ENCODE data around the gene PLGLB1.
"Not testable (repeated sequence)": the region's sequence is repeated elsewhere in the genome, so short reads cannot be mapped to it uniquely, and the experiment has no call there.

Gene PLGLB1

DNA sequence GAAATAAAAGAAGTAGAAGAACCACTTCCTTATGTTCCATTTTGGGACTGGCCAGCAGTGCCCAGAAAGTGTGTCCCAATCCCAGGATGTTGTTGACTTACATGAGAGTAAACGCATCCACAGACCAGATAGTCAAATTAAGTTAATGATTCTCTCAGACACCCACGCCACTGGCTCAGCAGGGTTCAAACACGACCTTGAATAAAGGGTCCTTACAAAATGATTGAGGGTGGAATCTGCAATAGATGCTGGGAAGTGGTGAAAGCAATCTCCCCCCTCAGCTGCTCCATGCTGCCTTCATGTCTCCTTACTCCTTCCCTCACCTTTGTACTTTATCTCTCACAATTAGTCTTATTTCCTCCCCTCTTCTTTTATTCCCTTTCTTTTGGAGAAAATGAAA is at the start of gene PLGLB1:
TSS of gene PLGLB1 (minus strand) at position 101 of the 400 bp plus-strand sequence. CDS start at position 40, 61 bp downstream.
- not testable (repeated sequence) for DNase-seq (ENCODE audit: low read depth in 2 of 2)

DNA sequence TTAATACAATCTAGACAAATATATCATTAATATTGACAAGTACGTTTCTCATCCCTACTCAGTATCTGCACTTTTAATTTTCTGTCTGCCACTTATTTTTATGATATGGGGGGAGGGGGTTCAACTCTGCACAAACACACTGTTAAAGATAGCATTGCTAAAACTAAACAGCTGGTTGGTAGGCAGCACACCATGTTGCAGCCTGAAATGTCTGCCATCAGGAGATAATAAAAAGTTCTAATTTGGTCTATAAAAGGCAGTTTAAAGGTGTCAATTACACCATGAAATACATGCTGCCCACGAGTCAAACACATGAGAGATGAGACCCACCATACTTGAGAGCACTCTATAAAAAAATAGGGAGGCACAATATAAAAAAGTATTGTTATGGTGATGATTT is 42.7 kb upstream of the PLGLB1 start:
- DNase-seq (ENCODE audit: low read depth in 2 of 2), result not testable (repeated sequence)

DNA sequence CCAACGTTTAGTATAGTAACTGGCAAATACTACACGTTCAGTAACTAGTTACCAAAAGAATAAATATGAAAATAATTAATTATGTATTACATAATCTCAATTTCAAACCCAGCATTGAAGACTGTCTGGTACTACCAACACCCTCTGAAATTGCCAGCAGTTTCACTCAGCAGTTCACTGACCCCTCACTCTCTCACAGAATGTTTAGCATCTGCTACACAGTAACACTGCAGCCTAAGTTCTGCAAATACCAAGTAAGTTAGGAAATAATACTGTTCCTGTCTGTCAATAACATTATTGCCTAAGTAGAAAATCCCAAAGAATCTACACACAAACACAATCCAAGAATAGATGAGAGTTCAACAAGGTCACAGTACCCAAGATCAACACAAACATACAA is 41.8 kb upstream of the PLGLB1 start:
- DNase-seq (ENCODE audit: low read depth in 2 of 2), result not testable (repeated sequence)

DNA sequence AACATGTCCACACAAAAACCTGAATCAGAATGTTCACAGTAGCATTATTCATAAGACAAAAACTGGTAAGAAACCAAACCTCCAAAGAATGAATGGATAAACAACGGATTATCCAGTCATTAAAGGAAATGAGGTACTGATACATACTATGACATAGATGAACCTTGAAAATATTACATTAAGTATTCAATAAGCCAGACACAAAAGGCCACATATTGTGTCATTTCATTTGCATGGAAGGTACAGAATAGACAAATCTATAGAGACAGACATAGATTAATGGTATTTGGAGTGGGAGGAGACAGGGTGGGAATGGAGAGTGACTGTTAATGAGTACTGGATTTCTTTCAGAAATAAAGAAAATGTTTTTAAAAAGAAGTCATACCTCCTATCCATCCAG is 39.9 kb upstream of the PLGLB1 start:
- DNase-seq (ENCODE audit: low read depth in 2 of 2), result not testable (repeated sequence)

DNA sequence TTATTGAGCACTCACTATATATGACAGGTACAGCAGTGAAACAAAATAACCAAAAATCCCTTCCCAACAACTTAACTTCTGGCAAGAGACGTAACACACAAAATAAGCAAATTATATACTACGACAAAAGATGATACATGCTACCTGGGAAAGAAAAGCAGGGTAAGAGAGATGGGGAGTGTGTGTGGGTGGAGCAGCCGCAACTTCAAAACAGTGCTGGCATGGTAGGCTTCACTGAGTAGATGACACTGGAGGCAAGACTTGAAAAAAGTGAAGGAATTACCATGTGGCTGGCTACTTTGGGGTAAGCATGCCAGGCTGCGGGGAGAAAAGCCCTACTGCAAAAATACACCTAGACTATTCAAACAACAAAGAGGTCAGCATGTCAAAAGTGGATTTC is 36.0 kb upstream of the PLGLB1 start:
- DNase-seq (ENCODE audit: low read depth in 2 of 2), result not testable (repeated sequence)

DNA sequence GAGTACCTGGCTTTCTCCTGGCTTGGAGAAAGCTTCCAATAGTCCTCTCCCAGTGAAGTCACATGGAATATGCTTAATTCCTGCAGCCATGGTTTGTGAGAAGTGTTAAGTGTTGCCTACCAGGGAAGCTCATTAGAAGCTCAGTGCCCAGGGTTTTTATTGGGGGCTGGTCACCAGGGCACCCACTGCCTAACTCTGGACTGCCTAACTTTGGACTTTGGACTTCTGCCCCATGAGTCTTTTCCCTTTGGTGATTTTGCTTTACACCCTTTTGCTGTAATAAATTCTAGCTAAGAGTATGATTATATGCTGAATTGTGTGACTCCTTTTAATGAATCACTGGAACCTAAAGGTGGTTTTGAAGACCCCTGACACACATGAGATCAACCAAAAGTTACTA is 35.2 kb upstream of the PLGLB1 start:
- DNase-seq (ENCODE audit: low read depth in 2 of 2), result not testable (repeated sequence)

DNA sequence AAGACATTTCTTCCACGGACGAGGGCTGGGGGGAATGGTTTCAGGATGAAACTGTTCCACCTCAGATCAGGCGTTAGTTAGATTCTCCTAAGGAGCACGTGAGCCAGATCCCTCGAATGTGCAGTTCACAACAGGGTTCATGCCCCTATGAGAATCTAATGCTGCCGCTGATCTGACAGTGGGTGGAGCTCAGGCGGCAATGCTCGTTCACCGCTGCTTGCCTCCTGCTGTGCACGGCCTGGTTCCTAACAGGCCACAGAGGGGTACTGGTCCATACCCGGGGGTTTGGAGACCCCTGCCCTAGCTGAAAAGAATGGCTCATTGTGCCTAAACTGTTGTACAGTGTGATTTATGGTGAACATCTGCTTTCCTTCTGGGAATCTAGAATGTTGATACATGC is 34.8 kb upstream of the PLGLB1 start:
- not testable (repeated sequence) for DNase-seq (ENCODE audit: low read depth in 2 of 2)

DNA sequence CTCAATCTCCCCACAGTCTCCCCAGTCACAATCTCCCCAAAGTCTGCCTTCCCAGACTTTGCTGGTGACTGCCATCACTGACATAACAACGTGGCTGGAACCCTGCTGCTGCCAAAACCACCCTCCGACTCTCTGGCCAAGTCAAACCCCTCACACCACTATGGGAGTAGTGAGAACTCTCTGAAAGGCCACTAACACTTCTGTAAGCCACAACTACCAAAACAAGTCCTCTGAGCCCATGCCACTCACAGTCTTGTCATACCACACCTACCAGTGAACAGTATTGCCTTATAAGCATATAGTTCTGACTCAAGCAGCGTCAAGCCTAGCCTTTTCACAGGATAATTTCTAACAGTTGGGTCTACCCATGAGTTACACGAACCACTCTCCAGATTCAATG is 32.7 kb upstream of the PLGLB1 start:
- not testable (repeated sequence) for DNase-seq (ENCODE audit: low read depth in 2 of 2)

- DNase-seq (ENCODE audit: low read depth in 2 of 2), result not testable (repeated sequence)
Observed at GRCh38 chr2:87041321-87041978, 19.8 kb upstream of the PLGLB1 start.

DNA sequence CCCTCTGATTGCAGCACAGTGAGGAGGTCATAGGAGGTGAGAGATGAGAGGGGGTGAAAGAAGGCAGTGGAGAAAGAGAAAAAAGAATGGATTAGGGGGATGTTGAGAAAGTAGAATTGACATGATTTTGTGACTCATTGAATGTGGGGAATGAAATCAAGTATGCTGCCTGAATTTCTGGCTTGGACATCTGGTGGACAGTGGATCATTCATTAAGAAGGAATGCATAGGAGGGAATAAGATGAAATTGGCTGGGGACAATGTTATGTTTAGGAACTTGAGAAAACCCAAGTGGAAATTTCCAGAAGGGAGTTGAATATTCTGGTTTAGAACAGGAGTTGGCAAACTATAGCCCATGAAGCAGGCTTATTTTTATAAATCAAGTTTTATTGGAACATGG is 7.0 kb upstream of the PLGLB1 start:
- not testable (repeated sequence) for DNase-seq (ENCODE audit: low read depth in 2 of 2)

- not testable (repeated sequence) for DNase-seq (ENCODE audit: low read depth in 2 of 2)
Observed at GRCh38 chr2:87026816-87027215, 5.2 kb upstream of the PLGLB1 start.

- not testable (repeated sequence) for DNase-seq (ENCODE audit: low read depth in 2 of 2)
Observed at GRCh38 chr2:87025927-87026326, 4.3 kb upstream of the PLGLB1 start.

GRCh38 chr2:87023988-87024615 is 2.5 kb upstream of the PLGLB1 start:
- not testable (repeated sequence) for DNase-seq (ENCODE audit: low read depth in 2 of 2)

DNA sequence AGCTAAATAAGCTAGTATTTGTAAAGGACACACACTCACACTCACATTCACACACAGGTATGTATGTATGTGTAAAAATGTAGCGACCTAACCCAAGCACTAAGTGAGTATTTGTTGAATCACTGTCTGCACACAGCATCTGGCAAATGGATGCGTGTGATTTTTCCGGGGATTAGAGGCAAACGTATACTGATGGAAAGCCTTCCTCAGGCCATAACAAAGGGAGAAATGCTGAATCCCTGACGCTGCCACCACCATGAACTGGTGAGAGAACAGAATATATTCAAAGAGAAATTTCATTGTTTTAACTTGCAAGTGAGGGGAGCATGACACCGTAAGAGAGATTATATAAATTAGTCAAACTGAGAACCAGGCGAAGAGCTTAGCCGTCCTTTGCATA is 601 bp downstream of the PLGLB1 start:
- not testable (repeated sequence) for DNase-seq (ENCODE audit: low read depth in 2 of 2)

- DNase-seq (ENCODE audit: low read depth in 2 of 2), result not testable (repeated sequence)
Observed at GRCh38 chr2:87019053-87019452, 2.6 kb downstream of the PLGLB1 start.

GRCh38 chr2:87014489-87015169 is 7.0 kb downstream of the PLGLB1 start:
- DNase-seq (ENCODE audit: low read depth in 2 of 2), result not testable (repeated sequence)

DNA sequence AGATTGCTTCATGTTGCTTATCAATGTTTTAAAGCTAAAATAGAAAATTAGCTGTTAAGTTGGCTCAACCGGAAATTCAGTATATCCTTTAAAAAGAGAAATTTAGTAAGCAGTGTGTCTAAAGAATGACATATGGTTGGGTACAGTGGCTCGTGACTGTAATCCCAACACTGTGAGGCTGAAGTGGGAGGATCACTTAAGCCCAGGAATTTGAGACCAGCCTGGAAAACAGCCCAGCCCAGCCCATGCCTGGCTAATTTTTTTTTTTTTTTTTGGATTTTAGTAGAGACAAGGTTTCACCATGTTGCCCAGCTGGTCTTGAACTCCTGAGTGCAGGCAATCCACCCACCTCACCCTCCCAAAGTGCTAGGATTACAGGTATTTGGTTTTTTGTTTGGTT is 17.2 kb downstream of the PLGLB1 start:
- DNase-seq (ENCODE audit: low read depth in 2 of 2), result not testable (repeated sequence)
